HG03039 (cell line): Measurements from ENCODE around the gene ATP11A.

Experiments used
- ATAC-seq: cut with Tn5 transposase; IDR thresholded peaks from one replicate; pipeline ENCODE4 v1.9.1; 2021; ENCODE audit warnings: mild to moderate bottlenecking, moderate library complexity; ENCODE audit not compliant: unreplicated experiment

Gene ATP11A

GRCh38 chr13:112756967-112757758 lies 67.3 kb downstream of the ATP11A start:
- no peak for ATAC-seq

GRCh38 chr13:112757759-112758086 lies 67.9 kb downstream of the ATP11A start:
- no peak for ATAC-seq

- no peak for ATAC-seq
Measured at GRCh38 chr13:112759053-112759452, 69.2 kb downstream of the ATP11A start.

- no peak for ATAC-seq
Measured at GRCh38 chr13:112759827-112760226, 70.0 kb downstream of the ATP11A start.

- ATAC-seq = no peak
Measured at GRCh38 chr13:112760435-112760834, 70.6 kb downstream of the ATP11A start.

GRCh38 chr13:112760931-112761330 lies 71.1 kb downstream of the ATP11A start:
- no peak for ATAC-seq

GRCh38 chr13:112761701-112762689 lies 72.2 kb downstream of the ATP11A start:
- no peak for ATAC-seq

- no peak for ATAC-seq
Measured at GRCh38 chr13:112762690-112763080, 72.8 kb downstream of the ATP11A start.

GRCh38 chr13:112764028-112764427 lies 74.2 kb downstream of the ATP11A start:
- no peak for ATAC-seq

- ATAC-seq = no peak
Measured at GRCh38 chr13:112764864-112765561, 75.2 kb downstream of the ATP11A start.

- ATAC-seq = no peak
Measured at GRCh38 chr13:112765731-112766130, 75.9 kb downstream of the ATP11A start.

GRCh38 chr13:112766336-112766735 lies 76.5 kb downstream of the ATP11A start:
- ATAC-seq = no peak

GRCh38 chr13:112767506-112768471 lies 78.0 kb downstream of the ATP11A start:
- peak; percentile 60 for ATAC-seq

GRCh38 chr13:112768795-112769481 lies 79.1 kb downstream of the ATP11A start:
- no peak for ATAC-seq

GRCh38 chr13:112769615-112770014 lies 79.8 kb downstream of the ATP11A start:
- ATAC-seq = no peak

- ATAC-seq = no peak
Measured at GRCh38 chr13:112770504-112770903, 80.7 kb downstream of the ATP11A start.

- ATAC-seq = no peak
Measured at GRCh38 chr13:112771139-112771876, 81.5 kb downstream of the ATP11A start.

GRCh38 chr13:112771877-112772538 lies 82.2 kb downstream of the ATP11A start:
- ATAC-seq = no peak
